Naive B cell (primary cell): ENCODE measurements around the gene ENPP3. TPM values are rescaled to one million over a fixed set of nuclear protein-coding genes. Genes with fewer than 3 reads are reported as not detected.
A peak's percentile ranks its signal among the peaks of the same experiment; 100 is the strongest.
"Not testable (repeated sequence)": the region's sequence is repeated elsewhere in the genome, so short reads cannot be mapped to it uniquely, and the experiment has no call there.

ENCODE experiments used
- ATAC-seq, 2 donors: fragments of 150-1000 bp; cut with Tn5 transposase; 2 replicates each; pipeline ENCODE4 v1.10.0; 2021; ENCODE audit warnings: low read depth in 2 of 2, mild to moderate bottlenecking in 2 of 2, moderate library complexity in 2 of 2
- DNase-seq: peaks from one replicate; pipeline ENCODE4 v3.0.0; 2022
- H3K27ac Mint-ChIP-seq, 6 donors: one replicate each; pipeline ENCODE4 v1.8.0; 2020 to 2022; ENCODE audit warnings: mild to moderate bottlenecking in 6 of 6, mixed read lengths in 6 of 6, moderate library complexity in 5 of 6, inconsistent platforms in 2 of 6
- H3K27me3 Mint-ChIP-seq, 3 donors: one replicate each; pipeline ENCODE4 v1.8.0; 2021 to 2022; ENCODE audit warnings: mixed read lengths in 3 of 3, mild to moderate bottlenecking in 1 of 3
- H3K36me3 Mint-ChIP-seq, 2 donors: one replicate each; pipeline ENCODE4 v1.8.0; 2020 to 2022; ENCODE audit warnings: mixed read lengths in 2 of 2, inconsistent platforms in 1 of 2, mild to moderate bottlenecking in 1 of 2
- H3K4me1 Mint-ChIP-seq, 3 donors: one replicate each; pipeline ENCODE4 v1.8.0; 2020 to 2022; ENCODE audit warnings: mixed read lengths in 3 of 3, inconsistent platforms in 1 of 3, mild to moderate bottlenecking in 1 of 3, moderate library complexity in 1 of 3
- H3K4me3 Mint-ChIP-seq, 8 donors: one replicate each; pipeline ENCODE4 v1.8.0; 2020 to 2022; ENCODE audit warnings: mild to moderate bottlenecking in 8 of 8, mixed read lengths in 8 of 8, moderate library complexity in 8 of 8, inconsistent platforms in 2 of 8
- H3K9me3 Mint-ChIP-seq, 7 donors: one replicate each; pipeline ENCODE4 v1.8.0; 2020 to 2022; ENCODE audit warnings: mixed read lengths in 7 of 7, mild to moderate bottlenecking in 5 of 7, inconsistent platforms in 2 of 7, moderate library complexity in 1 of 7
- polyA plus RNA-seq, 6 donors: library from polyadenylated mRNA; unstranded; fragments of 300-500 nt; fragmentation: Illumina TruSeq; gene quantifications; one replicate each; pipeline ENCODE4 v1.2.3, GENCODE V29; 2021; ENCODE audit warnings: low read depth in 6 of 6

ENPP3 gene
- polyA plus RNA-seq, 6 donors from 2014 or later, result 0.18 to 0.73 (median 0.55) TPM; not detected in 3

DNA sequence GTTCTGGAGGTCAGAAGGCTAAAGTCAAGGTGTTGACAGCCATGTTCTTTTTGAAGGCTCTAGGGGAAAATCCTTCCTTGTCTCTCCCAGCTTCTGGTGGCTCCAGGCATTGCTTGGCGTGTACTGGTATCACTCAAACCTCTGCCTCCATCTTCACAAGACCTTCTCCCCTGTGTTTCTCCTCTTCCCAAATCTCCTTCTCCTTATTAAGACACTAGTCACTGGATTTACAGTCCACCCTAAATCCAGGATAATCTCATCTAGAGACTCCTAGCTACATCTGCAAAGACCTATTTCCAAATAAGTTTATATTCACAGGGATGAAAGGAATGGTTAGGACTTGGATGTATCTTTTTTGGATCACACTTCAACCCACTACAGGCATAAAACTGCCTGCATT is 99.7 kb downstream of the ENPP3 start:
- Mint-ChIP-seq H3K9me3 (no peaks in the 10 kb centered on the region), H3K4me1 (peaks cover 5 to 7% (median 6%) of the 10 kb centered on the region in 3 donors), H3K27ac (no peak overlapping the region), H3K4me3 (no peak overlapping the region), H3K27me3 (peaks cover 0 to 4% (median 0%) of the 10 kb centered on the region in 3 donors), H3K36me3 (peaks cover 0 to 16% of the 10 kb centered on the region in 2 donors)
- no peak for ATAC-seq
- DNase-seq, result no peak

DNA sequence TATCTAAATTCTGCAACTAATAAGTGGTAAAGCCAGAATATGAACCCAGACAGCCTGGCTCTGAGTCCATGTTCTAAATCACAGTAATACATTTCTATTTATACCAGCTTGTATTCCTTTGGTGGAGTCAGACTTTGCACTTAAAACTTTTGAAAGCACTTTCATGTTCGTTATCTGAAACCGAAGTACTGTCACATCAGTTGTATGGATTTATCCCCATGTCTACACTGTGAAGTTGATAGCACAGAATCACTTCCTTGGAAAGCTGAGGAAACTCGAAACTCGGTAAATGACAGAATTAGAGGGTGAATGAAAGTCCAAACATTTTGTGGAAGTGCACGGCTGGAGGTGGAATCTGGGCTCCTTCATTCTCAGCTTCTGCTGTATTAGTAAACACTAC is 102.0 kb downstream of the ENPP3 start:
- Mint-ChIP-seq H3K27me3 (peaks cover 0 to 14% (median 0%) of the 10 kb centered on the region in 3 donors), H3K27ac (no peak overlapping the region), H3K4me1 (peaks cover 7 to 14% (median 13%) of the 10 kb centered on the region in 3 donors), H3K9me3 (peaks cover 0 to 2% (median 0%) of the 10 kb centered on the region in 7 donors), H3K36me3 (peaks cover 0 to 9% of the 10 kb centered on the region in 2 donors), H3K4me3 (no peak overlapping the region)
- ATAC-seq, result no peak
- DNase-seq, result no peak

DNA sequence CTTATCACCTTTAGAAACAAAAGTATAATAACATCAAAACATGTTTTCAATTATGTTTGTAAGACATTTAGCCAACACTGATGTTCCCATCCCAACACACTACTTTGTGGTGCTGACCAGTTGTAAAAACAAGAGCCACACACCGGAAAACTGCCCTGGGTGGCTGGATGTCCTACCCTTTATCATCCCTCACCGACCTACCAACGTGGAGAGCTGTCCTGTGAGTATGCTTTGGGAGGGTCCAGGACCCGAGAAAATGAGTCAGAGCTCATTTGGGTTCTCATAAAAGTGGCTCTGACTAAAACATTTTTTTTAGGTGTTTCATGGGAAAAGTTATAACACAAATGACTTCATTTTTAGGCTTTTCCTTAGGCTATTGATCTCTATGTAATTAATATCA is 103.1 kb downstream of the ENPP3 start:
- peaks cover 0 to 14% (median 0%) of the 10 kb centered on the region in 3 donors for H3K27me3 Mint-ChIP-seq
- DNase-seq (no peak), ATAC-seq (no peak)
- H3K27ac Mint-ChIP-seq, result no peak overlapping the region
- H3K9me3 Mint-ChIP-seq, result peaks cover 0 to 2% (median 0%) of the 10 kb centered on the region in 7 donors
- H3K4me3 Mint-ChIP-seq, result no peak overlapping the region
- peaks cover 7 to 14% (median 13%) of the 10 kb centered on the region in 3 donors for H3K4me1 Mint-ChIP-seq
- H3K36me3 Mint-ChIP-seq, result peaks cover 0 to 7% of the 10 kb centered on the region in 2 donors

DNA sequence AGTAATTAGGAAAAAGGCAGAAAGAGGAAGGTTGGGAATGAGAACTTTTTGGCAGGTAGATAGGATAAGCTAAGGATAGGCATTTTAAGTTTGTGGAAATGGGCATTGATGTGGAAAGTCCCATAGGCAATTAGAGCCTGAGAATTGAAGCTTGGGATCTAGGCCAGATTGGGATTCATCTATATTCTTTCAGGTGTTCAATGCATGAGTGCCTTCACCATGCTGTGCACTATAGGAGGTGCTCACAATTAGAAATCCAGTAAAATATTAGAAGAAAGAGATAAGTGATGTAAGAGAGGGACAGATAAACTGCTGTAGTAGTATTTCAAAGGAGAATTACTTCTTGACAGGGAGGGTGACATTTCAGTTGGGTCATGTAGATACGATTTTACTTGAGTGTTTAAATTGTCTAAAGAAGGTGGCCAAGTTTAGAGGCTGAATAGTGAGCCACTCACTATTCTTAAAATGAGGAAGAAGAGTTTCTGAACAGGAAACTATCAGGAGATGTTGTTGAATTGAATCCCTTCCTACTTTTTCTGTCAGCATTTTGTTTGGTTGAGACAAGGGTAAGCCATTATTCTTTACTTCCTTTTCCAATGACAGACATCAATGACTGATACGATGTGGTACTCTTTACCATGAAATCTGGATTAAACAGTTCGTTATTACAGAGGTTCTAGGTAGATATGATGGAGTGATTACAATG is 104.7 kb downstream of the ENPP3 start:
- H3K4me3 Mint-ChIP-seq, result no peak overlapping the region
- H3K27ac Mint-ChIP-seq, result peak overlapping the region in 1 of 6 donors; percentile 19
- H3K9me3 Mint-ChIP-seq, result peaks cover 0 to 2% (median 0%) of the 10 kb centered on the region in 7 donors
- peak in 1 of 2 donors; percentile 41 for ATAC-seq
- H3K27me3 Mint-ChIP-seq, result peaks cover 0 to 10% (median 0%) of the 10 kb centered on the region in 3 donors
- DNase-seq, result no peak
- peaks cover 0 to 5% of the 10 kb centered on the region in 2 donors for H3K36me3 Mint-ChIP-seq
- peaks cover 7 to 14% (median 13%) of the 10 kb centered on the region in 3 donors for H3K4me1 Mint-ChIP-seq

DNA sequence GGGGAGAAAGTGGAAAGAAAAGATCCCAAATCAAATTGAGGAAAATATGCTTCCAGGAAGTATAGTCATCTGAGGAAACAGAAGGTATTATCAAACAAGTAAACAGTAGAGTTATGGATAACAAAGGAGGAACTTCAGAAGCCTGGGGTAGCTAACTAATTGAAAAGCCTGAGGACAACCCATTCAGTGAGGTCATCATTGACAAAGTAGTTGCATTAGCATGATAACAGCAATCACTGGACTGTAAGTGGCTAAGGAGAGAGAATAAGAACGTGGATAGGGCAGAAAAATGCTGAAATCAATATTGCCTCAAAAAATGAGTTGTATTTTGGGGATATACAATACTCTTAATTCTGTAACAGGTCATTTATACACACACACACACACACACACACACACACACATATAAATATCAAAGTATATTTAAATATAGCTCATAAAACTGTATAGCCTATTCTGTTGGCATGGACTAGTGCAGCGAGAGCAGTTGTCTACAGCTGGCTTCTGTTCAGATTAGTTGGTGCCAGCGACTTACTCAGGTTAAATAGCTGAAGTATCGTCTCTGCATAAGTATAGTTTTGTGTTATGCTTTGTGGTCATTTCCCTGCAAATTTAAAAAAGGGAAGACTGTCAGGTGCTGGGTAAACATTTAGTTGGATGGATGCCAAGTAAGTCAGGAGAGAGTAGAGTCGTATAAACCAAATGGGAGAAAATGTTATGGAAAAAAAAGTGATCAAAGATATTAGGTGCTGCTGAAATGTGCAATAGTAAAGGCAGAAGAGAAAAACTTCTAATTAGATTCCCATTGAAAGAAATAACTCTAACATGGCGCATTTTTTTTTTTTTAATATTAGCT is 107.6 kb downstream of the ENPP3 start:
- no peak overlapping the region for H3K27ac Mint-ChIP-seq
- no peaks in the 10 kb centered on the region for H3K36me3 Mint-ChIP-seq
- ATAC-seq (no peak), DNase-seq (no peak)
- no peak overlapping the region for H3K4me3 Mint-ChIP-seq
- H3K9me3 Mint-ChIP-seq, result peaks cover 0 to 2% (median 0%) of the 10 kb centered on the region in 7 donors
- peaks cover 7 to 14% (median 13%) of the 10 kb centered on the region in 3 donors for H3K4me1 Mint-ChIP-seq
- H3K27me3 Mint-ChIP-seq, result peaks cover 0 to 10% (median 0%) of the 10 kb centered on the region in 3 donors

DNA sequence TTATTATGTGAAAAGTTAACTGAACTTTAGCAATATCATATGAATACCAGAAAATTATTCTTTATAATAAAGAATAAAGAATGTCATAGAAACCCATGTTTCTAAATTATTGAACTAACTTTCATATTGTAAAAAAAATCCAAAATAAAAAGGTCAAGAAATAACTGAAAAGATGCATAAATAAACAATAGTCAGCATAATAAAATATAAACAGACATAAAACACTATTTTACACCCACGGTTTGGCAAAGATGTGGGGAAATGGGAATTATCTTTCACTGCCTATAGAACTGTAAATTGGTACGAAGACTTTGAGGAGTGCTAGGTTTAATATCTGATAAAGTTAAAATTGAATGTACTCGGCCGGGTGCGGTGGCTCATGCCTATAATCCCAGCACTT is 108.4 kb downstream of the ENPP3 start:
- H3K36me3 Mint-ChIP-seq, result no peaks in the 10 kb centered on the region
- DNase-seq (no peak), ATAC-seq (no peak)
- peaks cover 0 to 10% (median 0%) of the 10 kb centered on the region in 3 donors for H3K27me3 Mint-ChIP-seq
- H3K9me3 Mint-ChIP-seq, result peaks cover 0 to 2% (median 0%) of the 10 kb centered on the region in 7 donors
- peaks cover 7 to 14% (median 13%) of the 10 kb centered on the region in 3 donors for H3K4me1 Mint-ChIP-seq
- no peak overlapping the region for H3K4me3 Mint-ChIP-seq
- no peak overlapping the region for H3K27ac Mint-ChIP-seq

DNA sequence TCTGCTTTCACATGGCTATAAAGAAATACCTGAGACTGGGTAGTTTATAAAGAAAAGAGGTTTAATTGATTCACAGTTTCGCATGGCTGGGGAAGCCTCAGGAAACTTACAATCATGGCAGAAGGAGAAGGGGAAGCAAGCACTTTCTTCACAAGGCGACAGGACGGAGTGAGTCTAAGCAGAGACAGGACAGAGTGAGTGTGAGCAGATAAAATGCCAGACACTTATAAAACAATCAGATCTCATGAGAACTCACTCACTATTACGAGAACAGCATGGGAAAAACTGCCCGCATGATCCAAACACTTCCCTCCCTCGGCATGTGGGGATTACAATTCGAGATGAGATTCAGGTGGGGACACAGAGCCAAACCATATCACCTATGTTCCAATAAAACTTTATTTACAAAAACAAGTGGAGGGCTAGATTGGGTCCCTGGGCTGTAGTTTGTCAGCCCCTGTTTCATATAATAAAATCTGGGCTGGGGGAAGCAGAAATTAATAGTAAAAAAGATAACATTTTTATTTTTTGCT is 110.8 kb downstream of the ENPP3 start:
- Mint-ChIP-seq H3K4me1 (no peaks in the 10 kb centered on the region), H3K9me3 (no peaks in the 10 kb centered on the region), H3K27me3 (peaks cover 0 to 3% (median 0%) of the 10 kb centered on the region in 3 donors), H3K27ac (peak overlapping the region in 1 of 6 donors; percentile 23), H3K36me3 (no peaks in the 10 kb centered on the region), H3K4me3 (no peak overlapping the region)
- no peak for DNase-seq
- ATAC-seq, result no peak

DNA sequence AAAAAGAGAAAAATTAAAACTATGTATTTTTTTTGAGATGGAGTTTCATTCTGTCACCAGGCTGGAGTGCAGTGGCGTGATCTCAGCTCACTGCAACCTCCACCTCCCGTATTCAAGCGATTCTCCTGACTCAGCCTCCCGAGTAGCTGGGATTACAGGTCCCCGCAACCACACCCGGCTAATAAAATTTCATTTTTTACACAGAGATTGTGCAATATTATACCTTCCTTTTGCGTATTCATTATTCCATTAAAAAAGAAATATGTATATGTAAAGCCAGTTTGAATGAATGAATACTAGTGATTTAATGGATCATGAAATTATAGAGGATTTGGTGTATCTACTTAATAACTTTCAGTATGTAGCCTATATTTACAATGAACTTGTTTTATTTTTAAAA is 111.9 kb downstream of the ENPP3 start:
- no peaks in the 10 kb centered on the region for H3K36me3 Mint-ChIP-seq

DNA sequence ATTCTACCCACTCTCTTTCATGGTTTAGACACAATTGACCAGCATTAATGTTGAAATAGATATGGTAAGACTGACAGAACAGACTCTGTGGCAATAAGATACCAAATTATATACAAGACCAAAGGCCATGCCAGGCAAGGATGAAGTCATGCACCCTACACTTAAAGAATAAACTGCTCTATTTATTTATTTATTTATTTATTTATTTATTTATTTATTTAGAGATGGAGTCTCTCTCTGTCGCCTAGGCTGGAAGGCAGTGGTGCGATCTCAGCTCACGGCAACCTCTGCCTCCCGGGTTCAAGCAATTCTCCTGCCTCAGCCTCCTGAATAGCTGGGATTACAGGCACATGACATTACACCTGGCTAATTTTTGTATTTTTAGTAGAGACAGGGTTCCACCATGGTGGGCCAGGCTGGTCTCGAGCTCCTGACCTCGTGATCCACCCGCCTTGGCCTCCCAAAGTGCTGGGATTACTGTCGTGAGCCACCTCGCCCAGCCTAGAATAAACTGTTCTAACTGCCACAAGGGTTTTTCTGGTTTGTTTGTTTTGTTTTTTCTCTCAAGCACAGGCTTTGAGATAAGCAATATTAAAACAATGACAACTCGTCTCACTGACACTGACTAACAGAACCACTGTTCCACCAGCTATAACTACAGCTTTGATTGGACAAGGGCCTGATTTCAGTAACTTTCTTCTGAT is 114.1 kb downstream of the ENPP3 start:
- H3K4me1 Mint-ChIP-seq, H3K9me3 Mint-ChIP-seq, ATAC-seq, DNase-seq, H3K4me3 Mint-ChIP-seq, H3K36me3 Mint-ChIP-seq, H3K27ac Mint-ChIP-seq: not testable (repeated sequence)
- peaks cover 8 to 25% (median 16%) of the 10 kb centered on the region in 3 donors for H3K27me3 Mint-ChIP-seq

More for the DNA sequence above, 111.9 kb downstream of the ENPP3 start:
- no peak for ATAC-seq
- no peak overlapping the region for H3K27ac Mint-ChIP-seq
- H3K27me3 Mint-ChIP-seq, result peaks cover 0 to 5% (median 1%) of the 10 kb centered on the region in 3 donors
- H3K4me3 Mint-ChIP-seq, result no peak overlapping the region
- no peaks in the 10 kb centered on the region for H3K9me3 Mint-ChIP-seq
- no peak for DNase-seq
- H3K4me1 Mint-ChIP-seq, result no peaks in the 10 kb centered on the region

DNA sequence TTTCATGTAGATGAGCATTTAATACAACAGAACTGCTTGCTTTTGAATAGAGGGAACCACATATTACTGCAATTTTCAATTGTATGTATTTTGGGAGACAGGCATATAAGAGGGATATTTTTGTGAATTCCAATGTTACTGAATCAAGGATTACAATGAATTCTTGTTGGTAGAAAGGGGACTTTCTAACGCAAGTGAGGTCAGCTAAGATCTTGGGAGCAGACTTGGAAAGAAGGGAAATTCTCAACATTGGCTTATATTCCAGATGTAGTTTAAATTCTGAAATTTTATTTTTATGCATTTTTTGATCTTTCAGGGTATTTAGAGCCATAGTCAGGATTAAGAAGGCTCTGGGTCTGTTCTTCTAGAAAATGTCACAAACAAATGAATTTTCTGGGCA is 117.0 kb downstream of the ENPP3 start:
- Mint-ChIP-seq H3K27me3 (peaks cover 14 to 36% (median 30%) of the 10 kb centered on the region in 3 donors), H3K27ac (no peak overlapping the region), H3K36me3 (no peaks in the 10 kb centered on the region), H3K9me3 (no peaks in the 10 kb centered on the region), H3K4me1 (peaks cover 0 to 3% (median 0%) of the 10 kb centered on the region in 3 donors), H3K4me3 (no peak overlapping the region)
- DNase-seq, result no peak
- no peak for ATAC-seq

DNA sequence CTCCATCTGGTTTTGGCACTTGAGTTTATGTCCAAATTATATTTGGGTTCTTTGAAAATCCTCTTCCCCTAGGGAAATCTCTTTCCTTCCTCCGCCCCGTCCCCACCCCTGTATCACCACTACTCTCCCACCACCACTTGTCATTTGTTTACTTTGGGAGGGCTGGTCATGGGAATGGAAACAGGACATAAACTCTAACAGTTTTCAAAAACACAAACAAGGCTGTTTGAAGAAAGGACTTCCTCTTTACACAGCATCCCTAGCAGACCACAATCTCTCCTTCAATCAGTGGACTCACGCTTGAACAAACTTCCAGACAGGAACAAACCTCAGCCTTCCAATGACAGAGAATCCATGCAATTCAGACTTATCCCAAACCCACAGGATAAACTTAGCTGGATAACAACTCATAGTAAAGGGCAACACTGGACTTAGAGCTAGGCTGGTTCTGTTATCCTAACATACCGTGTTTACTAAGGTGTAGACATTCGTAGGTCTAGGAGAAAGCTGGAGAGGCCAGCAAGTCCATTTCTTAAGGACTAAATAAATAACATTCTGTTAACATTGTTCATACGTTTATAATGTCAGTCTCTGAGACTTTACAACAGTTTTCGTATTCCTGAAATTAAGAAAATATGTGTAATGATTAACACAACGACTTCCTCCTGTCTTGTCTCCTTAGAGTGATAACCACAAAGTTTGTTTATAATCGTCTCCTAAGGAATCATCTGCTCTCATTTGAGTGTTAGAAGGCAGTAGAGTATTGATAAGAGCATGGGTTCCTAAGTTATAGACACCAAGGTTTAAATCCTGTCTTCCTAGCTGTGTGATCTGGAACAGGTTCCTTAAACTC is 117.8 kb downstream of the ENPP3 start:
- ATAC-seq (no peak), DNase-seq (no peak)
- no peaks in the 10 kb centered on the region for H3K36me3 Mint-ChIP-seq
- H3K27ac Mint-ChIP-seq, result peak overlapping the region in 1 of 6 donors; percentile 39
- H3K4me3 Mint-ChIP-seq, result peak overlapping the region in 1 of 8 donors; percentile 41
- peaks cover 0 to 3% (median 0%) of the 10 kb centered on the region in 3 donors for H3K4me1 Mint-ChIP-seq
- H3K27me3 Mint-ChIP-seq, result peaks cover 14 to 36% (median 33%) of the 10 kb centered on the region in 3 donors
- H3K9me3 Mint-ChIP-seq, result no peaks in the 10 kb centered on the region

DNA sequence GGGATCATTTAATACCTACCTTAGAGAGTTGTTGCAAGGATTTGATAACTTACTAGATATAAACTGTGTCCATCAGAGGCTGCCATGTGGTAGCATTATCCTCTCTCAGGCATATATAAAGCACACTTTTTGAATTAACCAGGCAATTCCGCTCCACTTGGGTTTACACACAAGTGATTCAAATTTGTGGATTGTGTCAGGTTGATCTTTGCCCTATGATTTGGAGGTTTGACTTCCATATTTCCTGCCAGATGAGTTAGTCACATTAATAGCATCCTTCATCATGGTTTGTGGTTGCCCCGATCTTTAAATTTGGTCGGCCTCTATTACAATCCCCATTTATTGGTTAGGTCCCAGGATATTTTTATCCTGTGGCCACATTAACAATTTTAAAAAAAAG is 118.5 kb downstream of the ENPP3 start:
- H3K4me1 Mint-ChIP-seq, result peaks cover 0 to 3% (median 0%) of the 10 kb centered on the region in 3 donors
- peaks cover 14 to 38% (median 36%) of the 10 kb centered on the region in 3 donors for H3K27me3 Mint-ChIP-seq
- DNase-seq (no peak), ATAC-seq (no peak)
- H3K27ac Mint-ChIP-seq, result no peak overlapping the region
- H3K36me3 Mint-ChIP-seq, result no peaks in the 10 kb centered on the region
- H3K4me3 Mint-ChIP-seq, result no peak overlapping the region
- no peaks in the 10 kb centered on the region for H3K9me3 Mint-ChIP-seq
